Heart left ventricle (tissue), 16 donors: ENCODE data around the gene SLIT3. TPM values are rescaled to one million over a fixed set of nuclear protein-coding genes. Genes with fewer than 3 reads are reported as not detected.

Source experiments
- ATAC-seq, 4 donors: fragments of 200-7000 bp; cut with Tn5 transposase; one replicate each; pipeline ENCODE4 v1.9.1; 2020 to 2022; ENCODE audit warnings: moderate library complexity in 4 of 4, mild to moderate bottlenecking in 3 of 4, moderate number of reproducible peaks in 1 of 4
- DNase-seq, 5 donors: peaks; one replicate each; pipeline ENCODE4 v3.0.0-alpha.2; 2020
- H3K27ac ChIP-seq, 12 donors: fragments of 200-600 bp; sonication (generic) in 4 of 12; one replicate each; pipeline versions ENCODE4 v1.5.0 to v1.8.0; 2016 to 2022; ENCODE audit warnings: mild to moderate bottlenecking in 2 of 12
- H3K27me3 ChIP-seq, 9 donors: fragments of 200-600 bp; sonication (generic) in 2 of 9; one replicate each; pipeline versions ENCODE4 v1.5.1 to v1.8.0; 2016 to 2022; ENCODE audit warnings: mild to moderate bottlenecking in 3 of 9
- H3K36me3 ChIP-seq, 9 donors: fragments of 200-600 bp; sonication (generic) in 2 of 9; one replicate each; pipeline versions ENCODE4 v1.5.0 to v1.8.0; 2018 to 2022; ENCODE audit warnings: mild to moderate bottlenecking in 2 of 9
- H3K4me1 ChIP-seq, 12 donors: fragments of 200-600 bp; sonication (generic) in 4 of 12; one replicate each; pipeline versions ENCODE4 v1.5.0 to v1.8.0; 2016 to 2022; ENCODE audit warnings: mild to moderate bottlenecking in 3 of 12
- H3K4me3 ChIP-seq, 12 donors: fragments of 200-600 bp; sonication (generic) in 4 of 12; one replicate each; pipeline versions ENCODE4 v1.5.0 to v1.8.0; 2017 to 2022; ENCODE audit warnings: mild to moderate bottlenecking in 9 of 12, moderate library complexity in 4 of 12
- H3K9me3 ChIP-seq, 12 donors: fragments of 200-600 bp; sonication (generic) in 4 of 12; one replicate each; pipeline versions ENCODE4 v1.5.0 to v1.8.0; 2016 to 2022; ENCODE audit warnings: mild to moderate bottlenecking in 1 of 12
- CTCF ChIP-seq, 12 donors: fragments of 200-600 bp; sonication (generic) in 4 of 12; IDR thresholded peaks; one replicate each; pipeline versions ENCODE4 v1.5.0 to v1.8.0; 2018 to 2022; ENCODE audit warnings: antibody characterized with exemption in 12 of 12, mild to moderate bottlenecking in 5 of 12
- POLR2A ChIP-seq, 2 donors: fragments of 450-650 bp; IDR thresholded peaks; one replicate each; pipeline ENCODE4 v1.6.1; 2017; ENCODE audit warnings: antibody characterized with exemption in 2 of 2, mild to moderate bottlenecking in 2 of 2, moderate library complexity in 2 of 2
- WGBS, 4 donors: extraction: QIAGEN DNeasy Blood & Tissue Kit in 2 of 4; methylation state at CpG; one replicate each; pipeline versions ENCODE4 v1.1.5 to v1.1.7; 2013 to 2018; 5-methylcytosine and 5-hydroxymethylcytosine counted together
- intact Hi-C, 10 donors: fragments of 100-400 bp; cut with DNase I; formaldehyde crosslinking; loops; one replicate each; pipeline versions ENCODE4 v1.11.1 to v1.14.2; 2022
- polyA plus RNA-seq, 2 donors: library from polyadenylated mRNA; stranded (reverse); fragments of 200-250 nt; gene quantifications; one replicate each; pipeline ENCODE4 v1.2.3, GENCODE V29; 2013
- total RNA-seq, 9 donors: library from RNA; depleted of rRNA in 2 of 9; stranded (reverse); fragments of >200 nt in 2 of 9; fragmentation: NEBNext Ultra II Directional in 3 of 9; extraction: Animal tissue kit (Norgen Biotek cat#: 25700) in 3 of 9; gene quantifications; one replicate each; pipeline versions ENCODE4 v1.1.0 to v1.2.4, GENCODE V29; 2016 to 2023
- donor health status: ischemic (EF 13 %, LVEDD 7.1; RV severe dilation, severe dysfunction).
- donor health status: healthy with polysubstance abuse.
- donor health status: DM: no; HTN: yes; CAD: no.
- donor health status: DM: no; HTN: no; CAD: no.
- donor health status: ischemic (EF 25% LVEDD 6.9; RV normal size, moderate dysfunction).
- donor health status: ischemic (EF 25% LVEDD 5.7; RV mildly dilated, moderate dysfunction).
- donor health status: healthy.
- donor health status: DM: yes; HTN: yes; CAD: no.
- donor health status: ischemic (EF 35%, LVEDD 5.7; RV mildly dilated, moderate dysfunction).
- donor health status: nonischemic (EF 11% LVEDD 7.7; RV severe dilation, severe dysfunction).
- donor health status: DM: yes; HTN: yes; CAD: no.
- donor health status: PGD.
- donor health status: ischemic (EF 29% LVEDD 5.4; RV normal size, mild dysfunction).
- donor health status: nonischemic (EF 23%, LVEDD 6.1; RV moderate dilation, normal function).

SLIT3 gene
- total and polyA plus RNA-seq, 11 donors, result 2.3 to 40.3 (median 14.4) TPM

GRCh38 chr5:168796593-168797580 lies 504.1 kb downstream of the SLIT3 start:
- WGBS, 4 donors, result 78 to 83% (median 81%) methylated on average over 12 of the region's 12 CpGs
- Histone ChIP-seq H3K4me1 (peaks cover 0 to 15% (median 4%) of the 10 kb centered on the region in 12 donors), H3K36me3 (peaks cover 0 to 7% (median 0%) of the 10 kb centered on the region in 9 donors), H3K27ac (no peak overlapping the region), H3K27me3 (no peaks in the 10 kb centered on the region), H3K4me3 (no peak overlapping the region), H3K9me3 (no peaks in the 10 kb centered on the region)
- intact Hi-C loops, result no loop called here
- ATAC-seq (no peak), DNase-seq (no peak)
- TF ChIP-seq CTCF (IDR thresholded peaks at IDR 0.05) (no peak), POLR2A (IDR thresholded peaks at IDR 0.05) (no peak)

GRCh38 chr5:168796000-168796399 lies 504.9 kb downstream of the SLIT3 start:
- intact Hi-C loops, result no loop called here
- Histone ChIP-seq H3K4me1 (peaks cover 0 to 15% (median 4%) of the 10 kb centered on the region in 12 donors), H3K27ac (no peak overlapping the region), H3K27me3 (no peaks in the 10 kb centered on the region), H3K9me3 (no peaks in the 10 kb centered on the region), H3K36me3 (peaks cover 0 to 3% (median 0%) of the 10 kb centered on the region in 9 donors), H3K4me3 (no peak overlapping the region)
- DNase-seq, result no peak
- no peak for ATAC-seq
- TF ChIP-seq CTCF (IDR thresholded peaks at IDR 0.05) (no peak), POLR2A (IDR thresholded peaks at IDR 0.05) (no peak)
- WGBS, 4 donors, result 50 to 75% (median 58%) methylated on average over 3 to 4 of the region's 4 CpGs

- H3K4me1 ChIP-seq, result peaks cover 0 to 15% (median 4%) of the 10 kb centered on the region in 12 donors
- DNase-seq (peak in 1 of 5 donors; percentile 21), ATAC-seq (peak in 3 of 4 donors; percentile 59 to 75 (median 60))
- H3K27ac ChIP-seq, result no peak overlapping the region
- no peaks in the 10 kb centered on the region for H3K36me3 ChIP-seq
- intact Hi-C loops, result no loop called here
- no peak for TF ChIP-seq POLR2A (IDR thresholded peaks at IDR 0.05)
- WGBS, 4 donors, result 42 to 52% (median 45%) methylated on average over 15 of the region's 15 CpGs
- H3K27me3 ChIP-seq, result no peaks in the 10 kb centered on the region
- no peaks in the 10 kb centered on the region for H3K9me3 ChIP-seq
- H3K4me3 ChIP-seq, result no peak overlapping the region
Observed at GRCh38 chr5:168793841-168794837, 506.8 kb downstream of the SLIT3 start.

GRCh38 chr5:168792678-168793077 lies 508.3 kb downstream of the SLIT3 start:
- H3K36me3 ChIP-seq, result no peaks in the 10 kb centered on the region
- no peak overlapping the region for H3K27ac ChIP-seq
- intact Hi-C loops, result no loop called here
- TF ChIP-seq CTCF (IDR thresholded peaks at IDR 0.05), result no peak
- no peak for TF ChIP-seq POLR2A (IDR thresholded peaks at IDR 0.05)
- no peak for ATAC-seq
- H3K27me3 ChIP-seq, result no peaks in the 10 kb centered on the region
- H3K4me3 ChIP-seq, result no peak overlapping the region
- no peak for DNase-seq
- whole genome bisulfite sequencing, 4 donors, result 84 to 92% (median 87%) methylated on average over 2 of the region's 2 CpGs
- H3K4me1 ChIP-seq, result peaks cover 0 to 15% (median 4%) of the 10 kb centered on the region in 12 donors
- no peaks in the 10 kb centered on the region for H3K9me3 ChIP-seq
